IMR-90 (cell line): Measurements from ENCODE around the gene ZNF488. TPM values are rescaled to one million over a fixed set of nuclear protein-coding genes. Genes with fewer than 3 reads are reported as not detected.

Experiments
- ATAC-seq: fragments of 200-7000 bp; cut with Tn5 transposase; 2 replicates; pipeline ENCODE4 v1.9.1; 2020; ENCODE audit warnings: low read depth, mild to moderate bottlenecking, moderate library complexity
- BruUV-seq: library from RNA; stranded (reverse); fragments of 400-500 nt; replicated peaks from 2 replicates; lab custom pipeline; 2021; lab: Mats Ljungman, UMichigan
- CTCF ChIA-PET: fragments of 300-600 bp; formaldehyde crosslinking; extraction: SDS; loops from one replicate; lab custom pipeline; 2021; ENCODE audit warnings: antibody characterized with exemption; lab: Yijun Ruan, JAX
- POLR2A ChIA-PET: fragments of 300-600 bp; sonication (Branson Sonifier 250); formaldehyde crosslinking; loops from one replicate; lab custom pipeline; 2022; ENCODE audit warnings: antibody characterized with exemption; ENCODE audit not compliant: unreplicated experiment; lab: Charles Lee
- DNase-seq: peaks from one replicate; pipeline ENCODE4 v3.0.0; 2013
- H2AFZ ChIP-seq: replicated peaks from 2 replicates; pipeline ENCODE3; 2013; ENCODE audit warnings: low read length, mild to moderate bottlenecking; ENCODE audit not compliant: poor library complexity
- H2AK5ac ChIP-seq: 2 replicates; pipeline ENCODE4 v1.6.1; 2013; ENCODE audit warnings: low read depth, low read length, inconsistent platforms
- H2AK9ac ChIP-seq: replicated peaks from 2 replicates; pipeline ENCODE3; 2013; ENCODE audit warnings: mild to moderate bottlenecking, low read depth, low read length, moderate library complexity; ENCODE audit not compliant: poor library complexity
- H2BK120ac ChIP-seq: 2 replicates; pipeline ENCODE4 v1.6.1; 2013; ENCODE audit warnings: low read depth, low read length, inconsistent platforms
- H2BK15ac ChIP-seq: 3 replicates; pipeline ENCODE4 v1.6.1; 2013; ENCODE audit warnings: low read depth, low read length, inconsistent platforms
- H2BK20ac ChIP-seq: 2 replicates; pipeline ENCODE4 v1.6.1; 2013; ENCODE audit warnings: low read depth, mild to moderate bottlenecking, inconsistent platforms, low read length, moderate library complexity
- H2BK5ac ChIP-seq: 2 replicates; pipeline ENCODE4 v1.6.1; 2013; ENCODE audit warnings: mild to moderate bottlenecking, low read depth, low read length, inconsistent platforms; ENCODE audit not compliant: poor library complexity, severe bottlenecking
- H3K14ac ChIP-seq: replicated peaks from 2 replicates; pipeline ENCODE4 v1.6.1; 2013; ENCODE audit warnings: low read depth, low read length, inconsistent platforms
- H3K18ac ChIP-seq: 2 replicates; pipeline ENCODE4 v1.6.1; 2013; ENCODE audit warnings: low read depth, low read length, control low read depth
- H3K23ac ChIP-seq: 2 replicates; pipeline ENCODE4 v1.6.1; 2013; ENCODE audit warnings: low read depth, low read length, inconsistent platforms
- H3K27ac ChIP-seq: 2 replicates; pipeline ENCODE4 v1.5.1; 2013; ENCODE audit warnings: mild to moderate bottlenecking, control low read depth, low read length; ENCODE audit not compliant: insufficient read depth
- H3K27me3 ChIP-seq: 2 replicates; pipeline ENCODE4 v1.6.1; 2013; ENCODE audit warnings: low read length; ENCODE audit not compliant: control insufficient read depth, insufficient read depth
- H3K36me3 ChIP-seq: 2 replicates; pipeline ENCODE4 v1.6.1; 2013; ENCODE audit warnings: low read length, mixed read lengths; ENCODE audit not compliant: control insufficient read depth, insufficient read depth
- H3K4ac ChIP-seq: 2 replicates; pipeline ENCODE4 v1.6.1; 2013; ENCODE audit warnings: low read depth, low read length, inconsistent platforms
- H3K4me1 ChIP-seq: 2 replicates; pipeline ENCODE4 v1.6.1; 2013; ENCODE audit warnings: low read length, mixed read lengths; ENCODE audit not compliant: control insufficient read depth, insufficient read depth
- H3K4me2 ChIP-seq: 2 replicates; pipeline ENCODE4 v1.6.1; 2013; ENCODE audit warnings: low read depth, mild to moderate bottlenecking, control low read depth, low read length, moderate library complexity
- H3K4me3 ChIP-seq: 2 replicates; pipeline ENCODE4 v1.5.1; 2013; ENCODE audit warnings: low read depth, mild to moderate bottlenecking, control low read depth, low read length, moderate library complexity; ENCODE audit not compliant: insufficient read depth
- H3K56ac ChIP-seq: 2 replicates; pipeline ENCODE4 v1.6.1; 2013; ENCODE audit warnings: low read length, inconsistent platforms; ENCODE audit not compliant: insufficient read depth; ENCODE audit errors: extremely low read depth
- H3K79me1 ChIP-seq, 2 experiments: 2 replicates each; pipeline ENCODE4 v1.6.1; 2013; ENCODE audit warnings: low read length in 2 of 2, inconsistent platforms in 1 of 2, low read depth in 1 of 2
- H3K9ac ChIP-seq: 2 replicates; pipeline ENCODE4 v1.6.1; 2013; ENCODE audit warnings: low read depth, low read length, control low read depth
- H3K9me1 ChIP-seq: 2 replicates; pipeline ENCODE4 v1.6.1; 2013; ENCODE audit warnings: low read length, inconsistent platforms; ENCODE audit not compliant: insufficient read depth
- H3K9me3 ChIP-seq: 2 replicates; pipeline ENCODE4 v1.6.1; 2013; ENCODE audit warnings: low read length; ENCODE audit not compliant: control insufficient read depth, insufficient read depth
- H4K20me1 ChIP-seq: 2 replicates; pipeline ENCODE4 v1.6.1; 2013; ENCODE audit warnings: low read length, inconsistent platforms; ENCODE audit not compliant: insufficient read depth
- H4K5ac ChIP-seq: 2 replicates; pipeline ENCODE4 v1.6.1; 2013; ENCODE audit warnings: mild to moderate bottlenecking, low read depth, low read length, control low read depth
- H4K8ac ChIP-seq, 2 experiments: 2 replicates each; pipeline ENCODE4 v1.6.1; 2013; ENCODE audit warnings: low read depth in 2 of 2, low read length in 2 of 2, control low read depth in 1 of 2, inconsistent platforms in 1 of 2
- H4K91ac ChIP-seq: 2 replicates; pipeline ENCODE4 v1.6.1; 2013; ENCODE audit warnings: low read depth, low read length, inconsistent platforms; ENCODE audit not compliant: insufficient read depth
- BHLHE40 ChIP-seq: fragments of 150-350 bp; IDR thresholded peaks from 2 replicates; pipeline ENCODE4 v1.6.1; 2016; ENCODE audit warnings: mild to moderate bottlenecking, low read depth, low read length
- CEBPB ChIP-seq: IDR thresholded peaks from 2 replicates; pipeline ENCODE4 v1.6.1; 2012; ENCODE audit warnings: low read depth, low read length, improper control_type of control experiment
- CHD1 ChIP-seq: IDR thresholded peaks from 2 replicates; pipeline ENCODE4 v1.6.1; 2012; ENCODE audit warnings: low read depth, low read length, improper control_type of control experiment
- CTCF ChIP-seq: conservative IDR thresholded peaks from 2 replicates; pipeline ENCODE4 v1.5.1; 2012; ENCODE audit warnings: mild to moderate bottlenecking, low read depth, low read length, improper control_type of control experiment
- ELK1 ChIP-seq: fragments of 150-350 bp; IDR thresholded peaks from 2 replicates; pipeline ENCODE4 v1.6.1; 2016; ENCODE audit warnings: low read depth, mild to moderate bottlenecking, low read length, moderate library complexity, borderline replicate concordance
- FOS ChIP-seq: fragments of 150-350 bp; IDR thresholded peaks from 2 replicates; pipeline ENCODE4 v1.6.1; 2016; ENCODE audit warnings: low read depth, low read length
- MAFK ChIP-seq: IDR thresholded peaks from 2 replicates; pipeline ENCODE4 v1.6.1; 2012; ENCODE audit warnings: low read depth, low read length, improper control_type of control experiment
- MAZ ChIP-seq: IDR thresholded peaks from 2 replicates; pipeline ENCODE4 v1.6.1; 2012; ENCODE audit warnings: low read depth, mild to moderate bottlenecking, low read length, improper control_type of control experiment, moderate library complexity, borderline replicate concordance
- MXI1 ChIP-seq: IDR thresholded peaks from 2 replicates; pipeline ENCODE4 v1.6.1; 2012; ENCODE audit warnings: low read depth, mild to moderate bottlenecking, low read length, moderate library complexity, borderline replicate concordance
- NFE2L2 ChIP-seq: fragments of 150-350 bp; IDR thresholded peaks from 2 replicates; pipeline ENCODE4 v1.6.1; 2016; ENCODE audit warnings: low read depth, mild to moderate bottlenecking, low read length
- POLR2A ChIP-seq: IDR thresholded peaks from 2 replicates; pipeline ENCODE4 v1.6.1; 2012; ENCODE audit warnings: mild to moderate bottlenecking, low read depth, low read length
- RAD21 ChIP-seq: IDR thresholded peaks from 2 replicates; pipeline ENCODE4 v1.6.1; 2012; ENCODE audit warnings: low read length, improper control_type of control experiment
- RCOR1 ChIP-seq: IDR thresholded peaks from 2 replicates; pipeline ENCODE4 v1.6.1; 2012; ENCODE audit warnings: mild to moderate bottlenecking, low read length, improper control_type of control experiment; ENCODE audit not compliant: insufficient replicate concordance
- RFX5 ChIP-seq: IDR thresholded peaks from 2 replicates; pipeline ENCODE4 v1.8.0; 2012; ENCODE audit warnings: low read depth, mild to moderate bottlenecking, low read length, moderate library complexity
- SMC3 ChIP-seq: fragments of 150-350 bp; IDR thresholded peaks from 2 replicates; pipeline ENCODE4 v1.6.1; 2016; ENCODE audit warnings: low read depth, mild to moderate bottlenecking, antibody characterized with exemption, low read length, moderate library complexity
- USF2 ChIP-seq: fragments of 150-350 bp; IDR thresholded peaks from 2 replicates; pipeline ENCODE4 v1.6.1; 2017; ENCODE audit warnings: mild to moderate bottlenecking, antibody characterized with exemption, low read length, low read depth
- WGBS, 2 experiments: methylation state at CpG; one replicate each; pipeline versions ENCODE4 v1.1.5 to v1.1.7; 2013; ENCODE audit warnings: missing lambda C conversion rate in 2 of 2; ENCODE audit not compliant: insufficient read length in 1 of 2; ENCODE audit errors: extremely low coverage in 2 of 2; 5-methylcytosine and 5-hydroxymethylcytosine counted together
- dilution Hi-C: fragments of 300-500 bp; cut with HindIII; formaldehyde crosslinking; loops from one replicate; pipeline ENCODE4 v1.14.3; 2018; ENCODE audit warnings: low sequenced_read_pairs; ENCODE audit not compliant: unreplicated experiment
- in situ Hi-C: fragments of 300-500 bp; cut with MboI; formaldehyde crosslinking; loops from 3 replicates; pipeline ENCODE4 v1.14.3; 2019; ENCODE audit warnings: low sequenced_read_pairs, inconsistent platforms, mixed read lengths
- intact Hi-C: fragments of 100-400 bp; cut with micrococcal nuclease; formaldehyde crosslinking; loops from 2 replicates; pipeline ENCODE4 v1.10.0; 2022
- polyA plus RNA-seq, 3 experiments: library from polyadenylated mRNA; depleted of rRNA; stranded (reverse); fragments of >200 nt; gene quantifications; 2 replicates each; pipeline ENCODE4 v1.2.3, GENCODE V29; 2012; ENCODE audit warnings: low replicate concordance in 1 of 3
- total RNA-seq: library from RNA; depleted of rRNA; stranded (reverse); fragments of >200 nt; gene quantifications from 2 replicates; pipeline ENCODE4 v1.2.3, GENCODE V29; 2012

ZNF488 gene
- total and polyA plus RNA-seq, 2 of the 4 experiments (the other 2 are of a cell fraction): under 0.01 to 0.14 TPM

- Histone ChIP-seq H2AK9ac (no peak overlapping the region), H3K9ac (no peak overlapping the region), H3K27ac (no peak overlapping the region), H3K27me3 (peaks cover 8% of the 10 kb centered on the region), H2AFZ (no peak overlapping the region), H2BK120ac (no peak overlapping the region), H3K36me3 (no peaks in the 10 kb centered on the region), H3K4me3 (no peak overlapping the region), H4K5ac (no peak overlapping the region), H3K79me1 (no peaks in the 10 kb centered on the region), H4K8ac (no peak overlapping the region), H2BK20ac (no peak overlapping the region), H2BK15ac (no peak overlapping the region), H3K14ac (no peak overlapping the region), H3K4me2 (no peak overlapping the region), H2BK5ac (no peak overlapping the region), H3K4ac (no peak overlapping the region), H3K4me1 (peaks cover 18% of the 10 kb centered on the region), H4K91ac (0 out of 2 replicates have a peak overlapping the region, but pooled peaks have one; percentile 28), H3K23ac (no peak overlapping the region), H3K56ac (no peak overlapping the region), H3K9me1 (peaks cover 24% of the 10 kb centered on the region), H3K9me3 (peaks cover 2% of the 10 kb centered on the region; the same call in 1 of the 2 replicates), H4K20me1 (no peaks in the 10 kb centered on the region), H3K18ac (no peak overlapping the region), H2AK5ac (0 out of 2 replicates have a peak overlapping the region, but pooled peaks have one; percentile 79)
- intact Hi-C loops (no loop called here), dilution Hi-C loops (no loop called here), in situ Hi-C loops (loop anchor here (25.0 kb wide), 1 partner anchor 863 kb away; no protein-coding TSS in a partner anchor)
- TF ChIP-seq CTCF: no peak
- no peak for TF ChIP-seq POLR2A
- TF ChIP-seq RFX5: no peak
- no peak for TF ChIP-seq CEBPB
- no peak for TF ChIP-seq MXI1
- no peak for TF ChIP-seq BHLHE40
- no peak for TF ChIP-seq MAFK
- TF ChIP-seq RCOR1: no peak
- TF ChIP-seq USF2: no peak
- TF ChIP-seq FOS: no peak
- no peak for TF ChIP-seq NFE2L2
- TF ChIP-seq RAD21: no peak
- TF ChIP-seq ELK1: no peak
- TF ChIP-seq SMC3: no peak
- no peak for TF ChIP-seq MAZ
- TF ChIP-seq CHD1: no peak
- no CpG with 5 or more reads among the region's 3 CpGs for WGBS, 2 experiments
- ATAC-seq: no peak
- BruUV-seq: no TSS peak
- POLR2A ChIA-PET: no interaction called here
- CTCF ChIA-PET: no interaction called here
- DNase-seq: no peak
Observed at GRCh38 chr10:47400786-47401185, 16.7 kb upstream of the ZNF488 start.
